Measurements from ENCODE around the gene RASSF4.

DNA sequence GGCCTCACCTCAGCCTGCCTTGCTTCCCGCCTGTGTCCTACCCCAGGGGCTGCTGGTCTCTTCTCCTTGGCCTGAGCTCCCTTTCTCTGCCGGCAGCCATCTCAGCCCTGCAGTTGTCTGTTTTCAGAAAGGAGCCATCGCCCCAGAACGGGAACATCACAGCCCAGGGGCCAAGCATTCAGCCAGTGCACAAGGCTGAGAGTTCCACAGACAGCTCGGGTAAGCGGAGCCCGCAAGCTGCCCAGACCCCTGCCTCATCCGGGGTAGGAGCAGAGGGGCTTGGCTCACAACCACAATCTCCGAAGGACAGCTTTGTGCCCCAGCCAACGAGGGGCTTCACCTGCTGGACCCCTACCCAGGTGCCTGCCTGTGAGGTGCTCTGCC lies 24.3 kb downstream of the RASSF4 start:
- TF ChIP-seq, protein P1, sequence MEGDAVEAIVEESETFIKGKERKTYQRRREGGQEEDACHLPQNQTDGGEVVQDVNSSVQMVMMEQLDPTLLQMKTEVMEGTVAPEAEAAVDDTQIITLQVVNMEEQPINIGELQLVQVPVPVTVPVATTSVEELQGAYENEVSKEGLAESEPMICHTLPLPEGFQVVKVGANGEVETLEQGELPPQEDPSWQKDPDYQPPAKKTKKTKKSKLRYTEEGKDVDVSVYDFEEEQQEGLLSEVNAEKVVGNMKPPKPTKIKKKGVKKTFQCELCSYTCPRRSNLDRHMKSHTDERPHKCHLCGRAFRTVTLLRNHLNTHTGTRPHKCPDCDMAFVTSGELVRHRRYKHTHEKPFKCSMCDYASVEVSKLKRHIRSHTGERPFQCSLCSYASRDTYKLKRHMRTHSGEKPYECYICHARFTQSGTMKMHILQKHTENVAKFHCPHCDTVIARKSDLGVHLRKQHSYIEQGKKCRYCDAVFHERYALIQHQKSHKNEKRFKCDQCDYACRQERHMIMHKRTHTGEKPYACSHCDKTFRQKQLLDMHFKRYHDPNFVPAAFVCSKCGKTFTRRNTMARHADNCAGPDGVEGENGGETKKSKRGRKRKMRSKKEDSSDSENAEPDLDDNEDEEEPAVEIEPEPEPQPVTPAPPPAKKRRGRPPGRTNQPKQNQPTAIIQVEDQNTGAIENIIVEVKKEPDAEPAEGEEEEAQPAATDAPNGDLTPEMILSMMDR (IDR thresholded peaks at IDR 0.05; ENCODE audit: extremely low read depth in 1 of 2, insufficient read depth in 1 of 2, low read depth in 1 of 2, low read length in 2 of 2): no peak
- no peak for TF ChIP-seq POLR2AphosphoS5 (IDR thresholded peaks at IDR 0.05; ENCODE audit: insufficient read depth, low read depth, low read length)
- TF ChIP-seq, protein P2, sequence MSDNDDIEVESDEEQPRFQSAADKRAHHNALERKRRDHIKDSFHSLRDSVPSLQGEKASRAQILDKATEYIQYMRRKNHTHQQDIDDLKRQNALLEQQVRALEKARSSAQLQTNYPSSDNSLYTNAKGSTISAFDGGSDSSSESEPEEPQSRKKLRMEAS (IDR thresholded peaks at IDR 0.05; ENCODE audit: insufficient read depth, insufficient read length): no peak
- no peak for TF ChIP-seq POLR2A (IDR thresholded peaks at IDR 0.05; ENCODE audit: low read depth, low read length)
- no peak for TF ChIP-seq FOS (IDR thresholded peaks at IDR 0.05; ENCODE audit: borderline replicate concordance, insufficient read depth, low read length)
- TF ChIP-seq EZH2 (IDR thresholded peaks at IDR 0.05; ENCODE audit: borderline replicate concordance, low read depth, low read length, severe bottlenecking): no peak
- no peak for TF ChIP-seq MYC (IDR thresholded peaks at IDR 0.05; ENCODE audit: low read depth, low read length)
